HG02884 (cell line): Measurements from ENCODE around the gene PRDX5.
A peak's percentile ranks its signal among the peaks of the same experiment; 100 is the strongest.

Experiments used
- ATAC-seq: cut with Tn5 transposase; IDR thresholded peaks from one replicate; pipeline ENCODE4 v1.9.1; 2021; ENCODE audit warnings: mild to moderate bottlenecking, moderate library complexity; ENCODE audit not compliant: unreplicated experiment

Gene PRDX5

GRCh38 chr11:64317961-64318765 lies at the start of gene PRDX5:
PRDX5 (plus strand) TSS chr11:64318121; CDS start chr11:64318216, 95 bp downstream.
- peak; percentile 72 for ATAC-seq

DNA sequence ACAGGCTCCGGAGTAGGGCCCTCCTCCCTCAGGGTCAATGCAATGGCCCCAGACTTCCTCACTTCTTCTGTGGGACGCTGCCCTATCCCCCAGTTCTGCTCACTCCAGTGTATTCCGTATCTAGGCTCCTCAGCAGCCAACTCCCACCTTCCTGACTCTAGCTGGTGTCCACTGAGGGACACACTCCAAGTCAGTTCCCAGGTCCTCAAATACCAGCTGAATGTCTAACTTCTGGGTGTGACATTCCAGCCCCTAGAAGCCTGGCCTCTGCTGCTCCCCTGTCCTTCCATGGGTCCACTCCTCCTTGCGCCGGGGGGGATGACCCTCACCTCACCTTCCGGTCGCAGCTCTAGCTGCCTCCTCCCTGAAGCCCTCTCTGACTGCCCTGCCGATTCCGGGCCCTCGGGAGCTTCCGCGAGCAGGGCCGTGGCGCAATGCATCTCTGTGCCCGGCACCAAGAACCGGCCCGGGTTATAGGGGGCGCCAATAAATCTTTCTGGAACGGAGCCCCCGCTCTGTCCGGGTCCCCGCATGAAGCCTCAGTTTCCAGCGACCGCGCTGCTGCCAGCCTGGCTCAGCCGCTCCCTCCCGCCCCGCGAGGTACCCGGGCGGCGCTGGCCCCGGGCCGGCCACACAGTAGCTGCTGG lies 48.9 kb upstream of the PRDX5 start:
- no peak for ATAC-seq

DNA sequence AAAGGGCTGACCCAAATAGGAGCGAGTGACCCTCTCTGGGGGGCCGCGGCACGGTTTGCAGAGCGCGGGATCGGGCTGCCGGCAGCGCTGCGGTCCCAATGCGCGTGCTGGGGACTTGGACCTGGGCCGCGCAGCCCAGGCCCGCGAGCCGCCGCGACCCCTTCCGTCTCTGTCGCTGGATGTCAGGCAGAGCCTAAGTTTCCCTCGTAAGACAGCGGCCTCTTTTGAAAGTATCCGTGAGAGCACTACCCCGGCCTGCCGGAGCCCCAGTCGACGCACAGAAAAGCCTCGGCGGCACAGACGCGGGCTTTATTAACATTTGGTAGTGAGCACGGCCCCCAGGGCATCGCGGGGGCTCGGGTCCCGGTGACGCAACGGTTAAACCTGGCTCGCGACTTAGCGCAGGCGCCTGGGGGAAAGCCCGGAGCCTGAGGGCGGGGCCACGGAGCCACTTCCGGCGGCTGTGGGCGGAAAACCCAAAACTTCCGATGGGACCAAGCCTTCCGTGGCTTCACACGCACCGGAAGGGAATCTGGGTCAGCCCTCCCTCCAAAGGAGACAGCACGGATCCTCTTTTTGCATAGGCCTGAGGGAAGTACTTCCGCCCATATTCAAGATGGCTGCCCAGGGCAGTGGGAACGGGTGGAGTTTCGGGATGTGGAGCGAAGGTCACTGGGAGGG lies 48.2 kb upstream of the PRDX5 start:
- peak; percentile 60 for ATAC-seq

DNA sequence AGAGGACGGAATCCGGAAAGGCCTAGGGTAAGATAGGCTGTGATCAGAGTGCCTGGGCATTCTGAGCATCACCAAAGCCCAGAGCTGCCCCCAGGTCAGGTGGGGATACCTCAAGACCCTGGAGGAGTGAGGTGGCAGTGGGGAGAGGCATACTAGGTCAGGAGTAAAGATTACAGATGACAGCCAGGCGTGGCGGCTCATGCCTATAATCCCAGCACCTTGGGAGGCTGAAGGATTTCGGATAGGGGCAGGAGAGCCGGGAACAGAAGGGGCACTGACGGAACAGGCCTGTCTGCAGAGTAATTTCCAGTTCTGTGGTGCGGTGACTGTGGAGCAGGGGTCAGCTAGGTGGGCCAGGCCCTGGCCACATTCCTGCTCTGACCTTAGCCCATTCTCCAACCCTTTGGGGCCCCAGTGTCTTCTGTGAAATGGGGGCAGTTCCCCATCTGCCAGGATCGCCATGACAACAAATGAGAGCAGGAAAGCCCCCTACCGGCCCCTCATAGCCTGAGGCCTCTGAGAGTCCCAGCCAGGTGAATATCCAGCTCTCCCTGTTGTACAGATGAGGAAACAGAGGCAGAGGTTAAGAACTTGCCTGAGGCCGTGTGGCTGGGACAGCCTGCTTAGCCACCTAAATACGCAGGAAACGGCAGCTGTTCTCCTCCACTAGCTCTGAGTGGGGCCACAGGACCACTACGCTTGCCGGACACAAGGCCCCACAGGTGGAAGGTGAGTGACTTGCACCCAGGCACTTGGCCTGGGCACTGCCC lies 42.7 kb upstream of the PRDX5 start:
- no peak for ATAC-seq

GRCh38 chr11:64275841-64276240 lies 42.1 kb upstream of the PRDX5 start:
- no peak for ATAC-seq

DNA sequence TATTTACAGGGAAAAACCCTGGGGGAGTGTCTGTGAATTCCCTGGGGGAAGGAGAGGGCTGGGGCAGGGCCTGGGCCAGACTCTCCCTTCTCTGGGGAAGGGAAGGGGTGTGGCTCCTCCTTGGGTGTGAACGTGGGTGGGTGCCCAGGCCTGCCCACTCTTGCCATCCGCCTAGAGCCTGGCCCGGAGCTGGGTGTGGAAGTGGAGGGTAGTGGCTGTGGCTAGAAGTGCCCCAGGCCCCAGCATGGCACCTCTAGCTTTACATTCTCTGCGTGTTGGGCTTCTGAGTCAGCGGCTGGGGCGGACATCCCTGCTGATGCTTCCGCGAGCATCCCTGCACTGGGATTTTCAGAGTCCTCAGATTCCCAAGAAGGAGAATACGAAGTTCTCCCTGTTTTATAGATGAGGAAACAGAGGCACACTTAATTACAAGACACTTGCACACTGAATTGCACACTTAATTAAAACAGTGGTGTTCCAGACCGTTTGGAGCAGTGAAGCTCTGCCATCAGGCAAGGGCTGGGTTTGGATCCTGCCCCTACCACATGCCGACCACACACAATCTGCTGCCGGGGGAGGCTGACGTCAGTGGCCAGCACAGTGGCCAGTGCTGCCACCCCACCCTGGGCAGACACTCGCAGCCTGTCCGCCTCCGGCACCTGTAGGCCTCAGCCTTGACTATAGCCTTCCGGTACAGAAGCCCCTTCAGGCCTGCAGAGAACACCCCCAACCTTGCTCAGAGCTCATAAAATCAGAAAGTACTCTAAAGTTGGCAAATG lies 41.1 kb upstream of the PRDX5 start:
- no peak for ATAC-seq

GRCh38 chr11:64278576-64279190 lies 39.2 kb upstream of the PRDX5 start:
- ATAC-seq: no peak

- ATAC-seq: no peak
Measured at GRCh38 chr11:64281957-64282770, 35.8 kb upstream of the PRDX5 start.

DNA sequence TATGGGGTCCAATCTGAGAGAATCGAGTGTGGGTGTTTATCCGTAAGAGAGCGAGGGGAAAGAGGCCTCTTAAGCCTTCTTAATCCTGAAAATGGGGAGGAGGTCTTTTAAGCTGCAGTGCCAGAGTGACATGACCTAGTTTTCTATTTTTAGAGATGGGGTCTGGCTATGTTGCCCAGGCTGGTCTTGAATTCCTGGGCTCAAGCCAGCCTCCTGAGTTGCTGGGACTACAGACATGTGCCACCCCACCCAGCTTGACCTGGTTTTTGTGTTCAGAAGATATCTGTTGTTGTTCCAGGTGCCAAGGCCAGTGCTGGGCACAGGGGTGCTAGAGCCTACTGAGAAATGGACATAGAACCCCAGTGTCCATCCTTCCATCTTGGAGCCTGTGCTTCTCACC lies 34.8 kb upstream of the PRDX5 start:
- ATAC-seq: no peak

DNA sequence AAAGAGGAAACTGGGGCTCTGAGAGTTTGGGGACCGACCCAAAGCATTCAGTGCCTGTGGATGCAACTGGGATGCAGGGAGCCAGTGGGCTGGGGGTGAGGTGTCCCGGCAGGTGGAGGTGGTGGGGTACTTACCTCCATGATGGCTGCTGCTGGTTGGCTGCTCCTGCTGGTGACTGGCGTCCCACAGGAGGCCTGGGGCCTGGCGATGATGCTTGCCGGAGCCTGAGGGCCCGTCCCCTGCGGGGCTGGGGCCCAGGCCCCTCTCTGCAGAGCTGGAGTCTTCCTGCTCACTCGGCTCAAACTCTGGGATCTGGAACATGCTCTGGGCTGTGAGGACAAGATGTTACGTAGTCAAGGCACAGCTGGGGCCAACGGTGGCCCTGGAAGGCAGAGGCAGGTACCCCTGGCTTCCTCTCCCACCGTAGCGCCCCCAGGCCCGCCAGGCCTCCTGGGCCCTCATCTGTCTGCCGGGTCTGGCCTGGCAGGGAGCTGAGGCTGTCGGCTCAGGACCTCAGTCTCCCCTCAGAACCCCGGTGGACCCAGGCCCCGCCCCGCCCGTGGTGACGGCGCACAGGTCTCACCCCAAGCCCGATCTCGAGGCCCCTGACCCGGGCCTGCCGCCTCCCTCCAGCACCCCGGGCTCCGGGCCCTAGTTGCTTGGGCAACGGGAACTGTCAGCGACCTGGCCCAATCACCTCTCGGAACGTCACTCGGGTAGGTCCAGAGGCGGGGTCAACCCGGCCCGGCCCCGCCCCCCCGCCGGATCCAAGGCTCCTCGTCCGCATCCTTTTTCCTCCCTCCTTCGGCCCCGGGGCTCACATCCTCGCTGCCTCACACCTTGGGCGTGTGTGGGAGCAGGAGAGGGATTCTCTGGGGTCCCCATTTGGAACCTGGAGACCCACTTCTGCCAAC lies 33.6 kb upstream of the PRDX5 start, which contains the start of gene BAD:
Gene BAD, minus strand, starts transcription at position 618 of the 914 bp plus-strand sequence. Its CDS starts 297 bp downstream, at position 321.
- ATAC-seq: peak; percentile 72

DNA sequence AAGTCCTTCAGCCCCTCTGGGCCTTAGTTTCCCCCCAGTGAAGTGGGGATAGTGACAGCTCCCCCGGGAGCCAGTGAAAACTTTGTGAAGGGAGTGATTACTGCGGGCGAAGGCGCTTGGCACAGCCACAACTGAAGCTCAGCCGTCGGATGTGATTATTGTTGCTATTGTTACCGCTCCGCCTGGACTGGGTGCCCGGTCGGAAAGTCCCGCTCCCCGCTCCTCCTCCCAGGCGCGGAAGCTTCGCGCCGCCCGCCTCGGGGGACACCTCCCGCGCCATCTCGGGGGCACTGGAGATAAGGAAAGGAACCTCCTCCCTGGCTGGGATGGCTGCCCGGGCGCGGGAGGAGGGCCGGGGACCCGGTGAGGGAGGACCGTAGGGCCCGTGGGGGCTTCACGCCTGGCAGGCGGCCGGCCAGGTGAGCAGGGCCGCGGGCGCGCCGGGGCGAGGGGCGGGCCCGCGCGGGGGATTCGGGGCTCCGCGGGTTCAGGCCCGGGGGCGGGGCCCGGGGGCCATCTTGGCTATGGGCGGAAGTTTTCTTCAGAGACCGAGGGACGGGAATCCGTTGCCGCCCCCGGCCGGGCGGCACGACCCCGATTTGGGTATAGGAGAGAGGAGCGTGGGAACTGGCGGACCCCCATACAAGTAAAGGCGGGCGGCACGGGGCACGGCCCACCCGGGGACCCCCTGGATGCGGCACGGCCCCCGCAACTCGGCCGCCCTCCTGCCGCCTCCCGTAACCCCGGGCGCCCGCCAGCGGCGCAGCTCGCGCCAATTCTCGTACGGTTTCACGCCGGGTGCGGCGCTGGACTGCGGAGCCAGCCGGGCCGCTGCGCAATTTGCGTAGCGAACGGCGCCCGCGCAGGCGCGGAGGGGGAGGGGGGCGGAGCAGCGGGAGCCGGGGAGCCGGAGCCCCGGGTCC lies 32.7 kb upstream of the PRDX5 start, which contains the start of gene GPR137:
Gene GPR137, plus strand, starts transcription at position 887 of the 923 bp plus-strand sequence. CDS start 677 bp downstream, outside the sequence.
- peak; percentile 49 for ATAC-seq

DNA sequence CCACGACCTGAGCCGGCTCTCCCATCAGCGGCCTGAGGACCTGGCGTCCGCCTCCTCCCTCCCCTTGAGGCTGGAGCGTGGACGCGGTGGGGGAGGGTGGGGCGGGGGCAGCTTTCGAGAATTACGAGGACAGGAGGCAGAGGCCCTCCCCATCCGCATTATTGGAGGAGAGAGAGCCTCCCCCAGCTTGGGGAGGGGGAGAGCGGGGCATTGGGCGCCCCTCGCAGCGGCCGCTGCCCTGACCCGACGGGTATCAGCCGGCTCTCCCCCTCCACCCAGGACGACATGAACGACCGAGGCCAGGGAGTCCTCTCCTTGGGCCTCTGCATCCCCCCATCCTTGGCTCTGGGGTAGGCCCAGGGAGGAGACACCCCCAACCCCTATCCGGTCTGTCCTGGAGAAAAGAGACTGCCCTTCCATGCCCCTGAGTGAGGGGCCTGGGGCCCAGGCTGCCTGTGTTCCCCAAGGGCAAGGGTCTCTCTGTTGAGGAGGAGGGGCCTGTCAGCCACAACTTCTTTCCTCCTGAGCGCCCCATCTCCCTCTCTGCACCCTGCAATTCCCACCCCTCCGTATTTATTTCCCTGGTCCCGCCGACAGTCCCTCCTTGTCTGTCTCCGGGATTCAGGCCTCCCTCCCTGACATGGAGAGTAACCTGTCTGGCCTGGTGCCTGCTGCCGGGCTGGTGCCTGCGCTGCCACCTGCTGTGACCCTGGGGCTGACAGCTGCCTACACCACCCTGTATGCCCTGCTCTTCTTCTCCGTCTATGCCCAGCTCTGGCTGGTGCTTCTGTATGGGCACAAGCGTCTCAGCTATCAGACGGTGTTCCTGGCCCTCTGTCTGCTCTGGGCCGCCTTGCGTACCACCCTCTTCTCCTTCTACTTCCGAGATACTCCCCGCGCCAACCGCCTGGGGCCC lies 31.8 kb upstream of the PRDX5 start:
- no peak for ATAC-seq

DNA sequence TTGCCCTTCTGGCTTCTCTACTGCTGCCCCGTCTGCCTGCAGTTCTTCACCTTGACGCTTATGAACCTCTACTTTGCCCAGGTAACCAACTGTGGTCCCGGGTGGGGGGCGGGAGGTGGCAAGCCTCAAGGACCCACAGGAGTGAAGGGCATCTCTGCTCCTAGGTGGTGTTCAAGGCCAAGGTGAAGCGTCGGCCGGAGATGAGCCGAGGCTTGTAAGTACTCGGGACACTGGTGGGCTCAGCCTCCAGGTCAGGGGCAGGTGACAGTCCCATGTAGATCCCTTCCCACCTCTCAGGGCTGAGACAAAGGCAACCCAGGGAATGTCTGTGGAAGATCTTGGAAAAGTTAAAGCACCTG lies 31.1 kb upstream of the PRDX5 start:
- no peak for ATAC-seq

DNA sequence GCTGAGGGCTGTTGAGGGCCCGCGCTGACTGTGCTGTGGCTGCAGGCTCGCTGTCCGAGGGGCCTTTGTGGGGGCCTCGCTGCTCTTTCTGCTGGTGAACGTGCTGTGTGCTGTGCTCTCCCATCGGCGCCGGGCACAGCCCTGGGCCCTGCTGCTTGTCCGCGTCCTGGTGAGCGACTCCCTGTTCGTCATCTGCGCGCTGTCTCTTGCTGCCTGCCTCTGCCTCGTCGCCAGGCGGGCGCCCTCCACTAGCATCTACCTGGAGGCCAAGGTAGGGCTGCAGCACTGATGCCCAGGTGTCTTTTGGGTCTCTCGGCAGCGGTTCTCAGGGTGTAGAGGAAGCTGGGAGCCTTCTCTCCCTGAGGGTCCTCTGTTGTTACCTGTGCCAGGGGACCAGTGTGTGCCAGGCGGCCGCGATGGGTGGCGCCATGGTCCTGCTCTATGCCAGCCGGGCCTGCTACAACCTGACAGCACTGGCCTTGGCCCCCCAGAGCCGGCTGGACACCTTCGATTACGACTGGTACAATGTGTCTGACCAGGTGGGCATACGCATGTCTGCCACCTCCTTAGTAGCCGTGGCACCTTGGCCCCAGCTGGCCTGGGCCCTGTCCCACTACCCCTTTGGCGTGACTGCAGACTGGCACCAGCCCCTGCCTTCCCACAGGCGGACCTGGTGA lies 30.1 kb upstream of the PRDX5 start:
- ATAC-seq: no peak

- no peak for ATAC-seq
Measured at GRCh38 chr11:64288353-64288750, 29.6 kb upstream of the PRDX5 start.
